H7 (cell line): Measurements from ENCODE around the gene PHF21A. TPM values are rescaled to one million over a fixed set of nuclear protein-coding genes. Genes with fewer than 3 reads are reported as not detected.

ENCODE experiments used
- DNase-seq: peaks from one replicate; pipeline ENCODE4 v3.0.0; 2012
- H3K27me3 ChIP-seq: 2 replicates; pipeline ENCODE4 v1.6.0; 2011; ENCODE audit warnings: mild to moderate bottlenecking, low read length; ENCODE audit not compliant: control insufficient read depth, insufficient read depth
- H3K36me3 ChIP-seq: replicated peaks from 2 replicates; pipeline ENCODE4 v1.5.1; 2011; ENCODE audit warnings: low read length; ENCODE audit not compliant: control insufficient read depth, insufficient read depth
- H3K4me3 ChIP-seq: 2 replicates; pipeline ENCODE4 v1.5.1; 2011; ENCODE audit warnings: low read depth, mild to moderate bottlenecking, control low read depth, low read length, moderate library complexity; ENCODE audit not compliant: insufficient read depth
- total RNA-seq: library from RNA; depleted of rRNA; stranded (reverse); fragments of >200 nt; shearing (Covaris generic); gene quantifications from 2 replicates; pipeline ENCODE4 v1.2.3, GENCODE V29; 2014

The PHF21A gene
- total RNA-seq, 1 experiment from 2014 or later: 10.1 TPM

- peak; percentile 66 for DNase-seq
- peaks cover 16% of the 10 kb centered on the region for H3K36me3 ChIP-seq
Measured at GRCh38 chr11:45930031-45930794, 191.0 kb downstream of the PHF21A start.

DNA sequence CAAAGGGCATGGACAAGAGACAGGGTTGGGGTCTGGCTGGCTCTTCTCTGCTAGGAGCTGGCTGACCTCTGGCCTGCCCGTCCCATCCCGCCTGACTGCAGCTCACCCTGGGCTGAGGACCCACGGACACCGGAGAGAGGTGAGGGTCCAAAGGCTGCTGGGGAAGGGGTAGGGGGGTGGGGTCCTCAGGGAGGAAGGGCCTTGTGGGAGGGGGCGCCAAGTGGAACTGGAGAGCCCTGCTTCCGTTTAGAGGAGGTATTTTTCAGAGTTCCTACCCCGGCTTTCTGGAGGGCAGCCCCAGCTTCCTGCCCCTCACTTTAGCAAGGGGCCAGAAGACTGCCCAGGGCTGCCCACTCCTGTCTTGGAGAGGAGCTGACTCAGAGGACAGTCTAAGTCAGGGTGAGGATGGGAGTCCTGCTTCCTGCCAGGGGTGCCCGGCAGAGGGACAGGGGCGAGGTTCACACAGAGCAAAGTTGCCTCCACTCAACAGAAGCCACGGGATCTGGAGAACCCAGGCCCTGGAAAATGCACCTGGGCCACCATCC lies 191.7 kb downstream of the PHF21A start:
- Histone ChIP-seq H3K4me3 (no peak overlapping the region), H3K36me3 (peaks cover 10% of the 10 kb centered on the region)
- DNase-seq: peak; percentile 66

More at GRCh38 chr11:45930031-45930794, 191.0 kb downstream of the PHF21A start:
- Histone ChIP-seq H3K4me3 (no peak overlapping the region), H3K27me3 (no peaks in the 10 kb centered on the region)

GRCh38 chr11:45928535-45929215 lies 192.6 kb downstream of the PHF21A start:
- no peak overlapping the region for H3K4me3 ChIP-seq
- peaks cover 8% of the 10 kb centered on the region for H3K36me3 ChIP-seq
- peak; percentile 49 for DNase-seq

More for the DNA sequence above, 191.7 kb downstream of the PHF21A start:
- H3K27me3 ChIP-seq: no peaks in the 10 kb centered on the region

GRCh38 chr11:45927684-45928413 lies 193.4 kb downstream of the PHF21A start:
- Histone ChIP-seq H3K36me3 (peaks cover 6% of the 10 kb centered on the region), H3K4me3 (no peak overlapping the region), H3K27me3 (peaks cover 5% of the 10 kb centered on the region; the same call in 1 of the 2 replicates)
- peak; percentile 60 for DNase-seq

More at GRCh38 chr11:45928535-45929215, 192.6 kb downstream of the PHF21A start:
- H3K27me3 ChIP-seq: no peaks in the 10 kb centered on the region; the same call in 1 of the 2 replicates

DNA sequence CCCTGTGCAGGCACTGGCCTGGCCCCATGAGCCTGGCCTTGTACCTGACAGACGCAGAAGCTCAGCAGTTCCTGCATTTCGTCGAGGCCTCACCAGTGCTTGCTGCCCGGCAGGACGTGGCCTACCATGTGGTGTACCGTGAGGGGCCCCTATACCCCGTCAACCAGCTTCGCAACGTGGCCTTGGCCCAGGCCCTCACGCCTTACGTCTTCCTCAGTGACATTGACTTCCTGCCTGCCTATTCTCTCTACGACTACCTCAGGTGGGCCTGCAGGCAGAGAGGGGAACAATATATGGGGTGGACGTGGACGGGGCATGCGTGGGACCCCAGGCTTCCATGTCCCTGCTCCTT lies 193.9 kb downstream of the PHF21A start:
- DNase-seq: peak; percentile 49
- H3K36me3 ChIP-seq: peaks cover 6% of the 10 kb centered on the region
- H3K27me3 ChIP-seq: peaks cover 6% of the 10 kb centered on the region
- no peak overlapping the region for H3K4me3 ChIP-seq

DNA sequence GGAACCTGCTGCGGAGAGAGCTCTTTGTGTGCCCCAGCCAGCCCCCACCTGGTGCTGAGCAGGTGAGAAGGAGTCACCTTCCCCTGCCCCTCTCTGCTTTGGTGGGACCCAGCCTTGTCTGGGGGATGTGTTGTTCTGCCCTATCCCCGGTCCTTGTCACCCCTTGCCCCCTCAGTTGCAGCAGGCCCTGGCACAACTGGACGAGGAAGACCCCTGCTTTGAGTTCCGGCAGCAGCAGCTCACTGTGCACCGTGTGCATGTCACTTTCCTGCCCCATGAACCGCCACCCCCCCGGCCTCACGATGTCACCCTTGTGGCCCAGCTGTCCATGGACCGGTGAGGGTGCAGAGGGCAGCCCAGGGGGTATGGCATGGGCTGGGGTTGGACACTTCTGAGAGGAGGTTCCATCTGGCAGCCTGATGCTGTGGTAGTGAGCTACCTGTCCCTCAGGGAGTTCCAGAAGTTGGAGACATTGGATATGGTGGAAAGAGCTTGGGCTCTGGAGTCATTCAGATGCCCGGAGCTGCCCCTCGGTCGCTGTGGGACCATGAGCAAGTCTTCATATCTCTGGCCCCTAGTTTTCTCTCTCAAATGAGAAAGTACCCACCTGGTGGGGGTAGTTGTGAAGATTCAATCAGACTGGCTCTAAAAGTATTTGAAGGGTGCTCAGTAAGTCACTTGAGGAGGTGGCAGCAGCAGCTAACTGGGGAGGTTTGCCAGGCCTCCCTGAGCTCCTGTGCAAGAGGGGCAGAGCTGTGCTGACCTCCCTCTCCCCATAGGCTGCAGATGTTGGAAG lies 194.5 kb downstream of the PHF21A start:
- H3K36me3 ChIP-seq: peaks cover 6% of the 10 kb centered on the region
- peak; percentile 41 for DNase-seq
- peaks cover 8% of the 10 kb centered on the region for H3K27me3 ChIP-seq
- H3K4me3 ChIP-seq: no peak overlapping the region

GRCh38 chr11:45926001-45926401 lies 195.3 kb downstream of the PHF21A start:
- Histone ChIP-seq H3K36me3 (peaks cover 5% of the 10 kb centered on the region), H3K4me3 (no peak overlapping the region), H3K27me3 (peaks cover 12% of the 10 kb centered on the region)
- DNase-seq: no peak

DNA sequence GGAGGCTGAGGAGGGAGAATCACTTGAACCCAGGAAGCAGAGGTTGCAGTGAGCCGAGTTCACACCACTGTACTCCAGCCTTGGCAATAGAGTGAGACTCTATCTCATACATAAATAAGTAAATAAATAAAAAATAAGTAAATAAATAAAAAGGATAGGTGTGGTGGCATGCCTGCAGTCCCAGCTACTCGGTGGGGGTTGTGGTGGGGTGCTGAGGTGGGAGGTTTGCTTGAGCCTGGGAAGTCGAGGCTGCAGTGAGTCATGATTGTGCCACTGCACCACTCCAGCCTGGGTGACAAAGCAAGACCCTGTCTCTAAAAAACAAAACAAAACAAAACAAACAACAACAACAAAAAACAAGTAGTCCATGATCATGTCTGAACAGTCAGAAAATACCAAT lies 195.7 kb downstream of the PHF21A start:
- no peak overlapping the region for H3K4me3 ChIP-seq
- DNase-seq: no peak

GRCh38 chr11:45924927-45925326 lies 196.3 kb downstream of the PHF21A start:
- Histone ChIP-seq H3K4me3 (no peak overlapping the region), H3K27me3 (peaks cover 13% of the 10 kb centered on the region), H3K36me3 (peaks cover 5% of the 10 kb centered on the region)
- peak; percentile 34 for DNase-seq

More for the DNA sequence above, 195.7 kb downstream of the PHF21A start:
- Histone ChIP-seq H3K27me3 (peaks cover 13% of the 10 kb centered on the region), H3K36me3 (peaks cover 5% of the 10 kb centered on the region)

DNA sequence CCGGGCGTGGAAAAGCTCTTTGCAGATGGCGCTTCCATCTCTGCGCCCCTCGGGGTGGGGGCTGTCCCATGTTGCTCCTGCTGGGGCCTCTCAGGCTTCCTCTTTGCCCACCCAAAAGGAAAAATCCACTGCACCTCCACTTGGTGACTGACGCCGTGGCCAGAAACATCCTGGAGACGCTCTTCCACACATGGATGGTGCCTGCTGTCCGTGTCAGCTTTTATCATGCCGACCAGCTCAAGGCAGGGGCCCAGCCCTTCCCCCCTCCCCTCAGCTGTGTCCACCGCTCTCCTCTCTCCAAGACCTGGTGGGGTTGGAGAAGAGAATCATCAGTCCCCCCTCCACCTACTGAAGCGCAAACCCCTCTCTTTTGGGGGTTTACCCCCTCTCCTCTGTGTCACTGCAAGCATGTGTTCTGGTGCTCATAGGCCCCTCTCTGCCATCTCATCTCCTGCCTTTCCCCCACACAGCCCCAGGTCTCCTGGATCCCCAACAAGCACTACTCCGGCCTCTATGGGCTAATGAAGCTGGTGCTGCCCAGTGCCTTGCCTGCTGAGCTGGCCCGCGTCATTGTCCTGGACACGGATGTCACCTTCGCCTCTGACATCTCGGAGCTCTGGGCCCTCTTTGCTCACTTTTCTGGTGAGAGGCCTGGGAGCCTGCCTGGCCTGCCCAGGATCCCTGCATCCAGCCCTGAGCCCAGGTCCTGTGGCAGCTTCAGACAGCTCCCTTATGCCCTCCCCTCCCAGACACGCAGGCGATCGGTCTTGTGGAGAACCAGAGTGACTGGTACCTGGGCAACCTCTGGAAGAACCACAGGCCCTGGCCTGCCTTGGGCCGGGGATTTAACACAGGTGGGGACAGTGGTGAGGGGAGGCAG lies 197.0 kb downstream of the PHF21A start:
- DNase-seq: peak; percentile 54
- H3K27me3 ChIP-seq: peaks cover 13% of the 10 kb centered on the region
- peaks cover 5% of the 10 kb centered on the region for H3K36me3 ChIP-seq
- no peak overlapping the region for H3K4me3 ChIP-seq

DNA sequence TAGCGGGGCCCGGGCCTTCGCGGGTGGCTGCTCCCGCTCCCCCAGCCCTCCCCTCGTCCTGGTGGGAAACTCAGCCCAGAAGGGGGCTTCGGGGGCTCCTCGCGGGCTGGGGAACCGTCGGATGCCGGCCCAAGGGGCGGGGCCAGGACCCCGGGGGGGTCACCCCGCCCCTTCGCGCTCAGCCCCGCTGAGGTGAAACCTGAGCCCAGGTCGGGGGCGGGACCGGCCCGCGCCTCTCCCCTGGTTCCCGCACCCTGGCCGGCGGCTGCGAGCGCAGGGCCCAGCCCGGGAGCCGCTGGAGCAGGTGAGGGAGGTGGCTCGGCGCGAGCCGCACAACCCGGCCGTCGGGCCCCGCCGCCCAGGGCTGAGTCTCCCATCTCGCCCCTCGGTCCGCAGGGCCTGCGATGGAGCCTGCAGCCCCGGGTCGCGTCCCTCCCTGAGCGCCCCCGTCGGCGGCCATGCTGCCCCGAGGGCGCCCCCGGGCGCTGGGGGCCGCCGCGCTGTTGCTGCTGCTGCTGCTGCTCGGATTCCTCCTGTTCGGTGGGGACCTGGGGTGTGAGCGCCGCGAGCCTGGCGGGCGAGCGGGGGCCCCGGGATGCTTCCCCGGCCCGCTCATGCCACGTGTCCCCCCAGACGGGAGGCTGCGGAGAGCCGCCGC lies 198.7 kb downstream of the PHF21A start, which contains the start of gene LARGE2:
Gene LARGE2 (plus strand): TSS at position 232 of the 658 bp plus-strand sequence. CDS start 227 bp downstream, at position 459.
- Histone ChIP-seq H3K27me3 (peaks cover 13% of the 10 kb centered on the region), H3K36me3 (peaks cover 5% of the 10 kb centered on the region), H3K4me3 (peak within 1 kb of the TSS; percentile 69)
- DNase-seq: peak; percentile 99

DNA sequence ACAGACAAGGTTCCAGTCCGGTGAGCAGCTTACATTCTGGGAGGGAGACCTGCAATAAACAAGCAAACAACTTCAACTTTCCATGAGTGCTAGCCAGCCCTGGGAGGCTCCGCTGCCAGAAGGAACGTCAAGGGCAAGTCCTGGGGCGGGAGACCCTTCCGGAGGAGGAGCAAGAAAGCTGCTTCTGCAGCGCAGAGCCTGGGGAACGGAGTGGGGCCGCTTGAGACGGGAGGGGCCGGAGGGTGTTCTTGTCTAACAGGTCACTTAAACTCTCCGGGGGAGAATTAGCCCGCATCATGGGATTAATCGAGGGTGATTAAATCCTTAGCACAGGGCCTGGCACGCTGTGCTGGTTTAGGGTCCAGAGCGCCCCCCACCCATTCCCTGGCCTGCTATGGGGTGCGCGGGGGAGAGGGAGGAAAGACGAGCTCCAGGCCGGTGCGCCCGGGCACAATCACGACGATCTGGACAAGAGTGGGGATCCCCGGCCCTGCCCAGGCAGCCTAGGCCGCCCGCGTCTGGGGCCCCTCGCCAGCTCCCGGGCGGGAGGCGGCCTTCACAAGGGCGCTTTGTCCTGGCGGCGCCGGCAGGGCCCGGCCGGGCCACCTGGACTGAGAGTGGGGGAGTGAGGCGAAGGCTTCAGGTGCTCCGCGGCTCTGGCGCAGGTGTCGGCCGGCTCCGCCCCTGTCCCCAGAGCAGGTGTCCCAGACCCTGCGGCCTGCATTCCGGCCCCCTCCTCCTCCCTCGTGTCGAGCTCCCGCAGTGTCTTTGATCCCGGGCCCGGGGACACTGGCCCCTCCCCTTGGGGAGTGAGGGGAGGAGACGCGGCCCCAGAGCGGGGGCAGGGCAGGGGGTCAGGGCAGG lies 199.5 kb downstream of the PHF21A start:
- H3K27me3 ChIP-seq: peaks cover 13% of the 10 kb centered on the region
- H3K36me3 ChIP-seq: peaks cover 3% of the 10 kb centered on the region
- peak; percentile 99 for DNase-seq
- H3K4me3 ChIP-seq: peak overlapping the region; percentile 69
